Activated CD4-positive, alpha-beta T cell treated with anti-CD3 and anti-CD28 coated beads, Interleukin-2, amount 50 U/mL, for 1 hour (primary cell): ENCODE data around the gene SLC9A6.

Source experiments
- DNase-seq: peaks from one replicate; pipeline ENCODE4 v3.0.0-alpha.2; 2020

The SLC9A6 gene

GRCh38 chrX:135985157-135985972 is at the start of gene SLC9A6:
Gene SLC9A6 (plus strand): TSS chrX:135985435. CDS start chrX:135985659, 224 bp downstream.
- peak; percentile 58 for DNase-seq

GRCh38 chrX:135944486-135944885 is 40.7 kb upstream of the SLC9A6 start:
- DNase-seq = no peak

- no peak for DNase-seq
Measured at GRCh38 chrX:135951291-135951690, 33.9 kb upstream of the SLC9A6 start.

GRCh38 chrX:135973025-135973547 is 12.1 kb upstream of the SLC9A6 start:
- no peak for DNase-seq

- DNase-seq = peak; percentile 74
Measured at GRCh38 chrX:135973548-135974278, 11.5 kb upstream of the SLC9A6 start, which contains the start of gene MMGT1. Gene MMGT1 (minus strand): TSS chrX:135973988. CDS start chrX:135973675, 313 bp downstream.

GRCh38 chrX:135974279-135974856 is 10.9 kb upstream of the SLC9A6 start:
- DNase-seq = peak; percentile 70

GRCh38 chrX:135975421-135975820 is 9.8 kb upstream of the SLC9A6 start:
- no peak for DNase-seq

- DNase-seq = no peak
Measured at GRCh38 chrX:135977611-135978010, 7.6 kb upstream of the SLC9A6 start.

GRCh38 chrX:135981010-135981409 is 4.2 kb upstream of the SLC9A6 start:
- no peak for DNase-seq

GRCh38 chrX:135981668-135982067 is 3.6 kb upstream of the SLC9A6 start:
- no peak for DNase-seq

GRCh38 chrX:135982860-135983259 is 2.4 kb upstream of the SLC9A6 start:
- no peak for DNase-seq

GRCh38 chrX:135984256-135984655 is 979 bp upstream of the SLC9A6 start:
- no peak for DNase-seq

- DNase-seq = no peak
Measured at GRCh38 chrX:135984791-135985156, 461 bp upstream of the SLC9A6 start.

- DNase-seq = no peak
Measured at GRCh38 chrX:135985973-135986310, 707 bp downstream of the SLC9A6 start.

- no peak for DNase-seq
Measured at GRCh38 chrX:135988245-135988644, 3.0 kb downstream of the SLC9A6 start.

GRCh38 chrX:136015016-136015415 is 29.8 kb downstream of the SLC9A6 start:
- DNase-seq = no peak

- DNase-seq = no peak
Measured at GRCh38 chrX:136016881-136017280, 31.6 kb downstream of the SLC9A6 start.

GRCh38 chrX:136019226-136019625 is 34.0 kb downstream of the SLC9A6 start:
- DNase-seq = no peak

GRCh38 chrX:136021160-136021559 is 35.9 kb downstream of the SLC9A6 start:
- no peak for DNase-seq

- DNase-seq = no peak
Measured at GRCh38 chrX:136021903-136022302, 36.7 kb downstream of the SLC9A6 start.

- DNase-seq = no peak
Measured at GRCh38 chrX:136025091-136025490, 39.9 kb downstream of the SLC9A6 start.

GRCh38 chrX:136028383-136028984 is 43.2 kb downstream of the SLC9A6 start:
- no peak for DNase-seq

GRCh38 chrX:136029766-136030165 is 44.5 kb downstream of the SLC9A6 start:
- no peak for DNase-seq
